TTC549 (cell line): ENCODE results near the gene MBD2.
"Not testable (repeated sequence)": the region's sequence is repeated elsewhere in the genome, so short reads cannot be mapped to it uniquely, and the experiment has no call there.

Experiments used
- FAIRE-seq: peaks from 2 replicates; lab custom pipeline; 2012; peaks lifted over from hg19 to GRCh38; lab: Jason Lieb, UNC

Gene MBD2

GRCh38 chr18:54224379-54225014 is at the start of gene MBD2:
TSS of gene MBD2 (minus strand) at chr18:54224669. CDS start at chr18:54224559, 110 bp downstream.
- FAIRE-seq = no peak

GRCh38 chr18:54269893-54270844 is 45.7 kb upstream of the MBD2 start:
- FAIRE-seq = no peak

GRCh38 chr18:54268751-54269150 is 44.3 kb upstream of the MBD2 start:
- no peak for FAIRE-seq

- FAIRE-seq = no peak
Observed at GRCh38 chr18:54267701-54268100, 43.2 kb upstream of the MBD2 start.

DNA sequence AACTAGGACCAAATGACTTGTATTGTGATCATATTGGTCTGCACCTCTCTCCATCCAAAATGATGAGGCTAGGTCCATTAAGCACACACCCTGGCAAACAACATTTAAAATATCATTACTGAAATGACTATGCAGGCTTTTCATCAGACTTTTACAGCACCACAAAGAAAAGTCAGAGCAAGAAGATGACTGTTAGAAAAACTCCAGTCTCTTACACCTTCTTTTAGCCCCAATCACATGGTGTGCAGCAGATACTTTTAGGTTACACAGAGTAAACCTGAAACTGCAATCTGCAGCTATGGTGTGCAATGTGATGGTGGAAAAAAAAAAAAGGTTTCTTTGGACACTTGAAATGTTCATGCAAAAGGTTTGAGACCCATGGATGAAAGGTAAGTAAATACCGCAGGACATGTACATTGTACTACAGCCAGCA is 39.5 kb upstream of the MBD2 start:
- no peak for FAIRE-seq

- FAIRE-seq = no peak
Observed at GRCh38 chr18:54261894-54262293, 37.4 kb upstream of the MBD2 start.

- FAIRE-seq = no peak
Observed at GRCh38 chr18:54260396-54261072, 36.1 kb upstream of the MBD2 start.

- FAIRE-seq = not testable (repeated sequence)
Observed at GRCh38 chr18:54257818-54258217, 33.3 kb upstream of the MBD2 start.

- FAIRE-seq = no peak
Observed at GRCh38 chr18:54257015-54257414, 32.5 kb upstream of the MBD2 start.

- FAIRE-seq = no peak
Observed at GRCh38 chr18:54255141-54255540, 30.7 kb upstream of the MBD2 start.

DNA sequence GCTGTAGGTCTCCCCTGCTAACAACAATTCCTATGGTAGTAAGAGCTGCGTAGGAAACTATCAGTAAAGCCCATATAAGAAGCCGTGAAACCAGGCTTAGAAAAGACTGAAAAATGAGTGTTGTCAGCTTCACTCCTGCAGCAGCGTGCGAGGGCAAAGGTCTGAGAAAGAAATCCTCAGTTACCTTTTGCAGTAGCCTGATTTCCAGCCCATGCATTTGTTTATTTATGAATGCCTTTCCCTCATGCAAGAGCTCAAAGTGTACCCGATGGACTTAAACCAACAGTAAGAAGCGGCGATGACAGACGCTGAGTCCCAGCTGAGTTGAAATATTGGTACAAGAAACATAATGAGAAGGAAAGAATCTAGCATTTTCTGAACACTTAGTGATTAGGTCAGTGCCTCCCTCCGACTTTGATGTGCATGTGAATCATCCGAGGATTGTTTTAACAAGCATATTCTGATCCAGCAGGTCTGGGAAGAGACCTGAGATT is 29.8 kb upstream of the MBD2 start:
- no peak for FAIRE-seq

DNA sequence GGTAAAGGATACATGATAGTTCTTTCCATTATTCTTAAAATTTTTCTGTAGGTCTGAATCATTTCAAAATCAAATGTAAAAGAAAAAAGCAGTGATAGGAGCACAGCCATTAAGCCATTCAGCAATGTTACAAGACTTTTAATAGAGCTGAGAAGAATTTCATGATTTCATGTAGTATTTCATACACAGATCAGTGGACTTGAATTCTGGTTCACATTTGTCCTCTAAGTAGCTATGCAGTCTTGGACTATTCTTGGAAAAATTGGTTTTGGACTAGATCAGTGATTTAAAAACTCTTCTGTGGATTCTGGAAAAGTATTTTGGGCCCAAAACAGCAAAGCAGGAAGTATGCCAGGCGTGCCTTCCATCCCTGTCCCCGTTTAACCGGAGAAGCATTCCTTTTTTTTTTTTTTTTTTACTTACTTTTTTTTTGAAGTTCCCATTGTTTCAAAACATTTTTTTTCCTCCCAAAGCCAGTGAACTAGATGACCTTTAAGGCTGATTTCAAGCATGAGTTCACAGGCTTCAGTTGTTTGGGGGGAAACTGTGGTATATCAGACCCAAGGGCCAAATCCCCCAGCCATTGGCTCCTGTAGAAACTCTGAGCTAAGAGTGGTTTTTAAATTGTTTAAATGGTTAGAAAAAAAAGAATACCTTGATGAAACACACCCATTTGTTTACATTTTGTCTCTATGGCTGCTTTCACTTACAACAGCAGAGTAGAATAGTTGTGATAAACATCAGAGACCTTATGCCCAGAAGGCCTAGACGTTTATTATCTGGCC is 27.3 kb upstream of the MBD2 start:
- no peak for FAIRE-seq

GRCh38 chr18:54250846-54251261 is 26.4 kb upstream of the MBD2 start:
- FAIRE-seq = no peak

GRCh38 chr18:54247511-54248175 is 23.2 kb upstream of the MBD2 start:
- no peak for FAIRE-seq

DNA sequence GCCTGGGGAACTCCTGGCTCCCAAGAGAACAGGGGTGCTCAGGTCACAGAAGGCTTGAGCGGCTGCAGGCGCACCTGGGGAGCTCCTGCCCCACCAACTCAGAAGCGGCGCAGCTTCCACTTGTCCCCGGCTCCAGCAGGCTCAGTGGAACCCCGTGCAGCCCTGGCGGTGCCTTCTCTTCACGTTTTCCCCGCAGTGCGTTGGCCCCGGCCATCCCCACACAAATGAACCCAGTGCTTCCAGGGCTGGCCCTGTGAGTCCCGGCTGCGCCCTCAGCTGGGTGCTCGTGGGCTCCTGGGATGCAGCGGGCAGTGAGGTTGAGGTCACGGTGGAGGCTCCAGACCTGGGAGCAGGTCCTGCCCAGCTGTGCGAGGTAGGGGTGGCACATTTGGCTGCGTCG is 17.9 kb upstream of the MBD2 start:
- FAIRE-seq = no peak

DNA sequence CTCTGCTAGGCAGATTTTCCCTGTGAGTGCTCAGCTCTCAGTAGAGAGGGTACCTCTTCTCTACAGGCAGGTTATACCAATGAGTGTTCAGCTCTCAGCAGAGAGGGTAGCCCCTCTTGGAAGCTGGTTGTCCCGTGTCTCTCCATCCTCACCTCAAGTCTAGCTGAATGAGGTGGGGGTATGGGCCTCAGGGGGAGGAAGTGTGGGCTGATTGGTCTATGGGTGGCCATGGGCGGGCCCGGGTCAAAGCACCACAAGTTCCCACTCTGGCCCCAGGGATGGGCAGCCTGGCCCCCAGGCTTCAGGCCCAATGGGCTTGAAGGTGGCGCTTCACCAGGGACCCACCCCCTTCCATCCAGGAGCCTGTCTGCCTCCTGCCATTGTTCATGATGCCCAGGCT is 17.0 kb upstream of the MBD2 start:
- FAIRE-seq = no peak

- FAIRE-seq = no peak
Observed at GRCh38 chr18:54240629-54241107, 16.2 kb upstream of the MBD2 start.

- no peak for FAIRE-seq
Observed at GRCh38 chr18:54239601-54240000, 15.1 kb upstream of the MBD2 start.

- FAIRE-seq = no peak
Observed at GRCh38 chr18:54239091-54239490, 14.6 kb upstream of the MBD2 start.

GRCh38 chr18:54238173-54238936 is 13.9 kb upstream of the MBD2 start:
- no peak for FAIRE-seq
